ENCODE measurements around the gene P2RY1.

P2RY1 gene

DNA sequence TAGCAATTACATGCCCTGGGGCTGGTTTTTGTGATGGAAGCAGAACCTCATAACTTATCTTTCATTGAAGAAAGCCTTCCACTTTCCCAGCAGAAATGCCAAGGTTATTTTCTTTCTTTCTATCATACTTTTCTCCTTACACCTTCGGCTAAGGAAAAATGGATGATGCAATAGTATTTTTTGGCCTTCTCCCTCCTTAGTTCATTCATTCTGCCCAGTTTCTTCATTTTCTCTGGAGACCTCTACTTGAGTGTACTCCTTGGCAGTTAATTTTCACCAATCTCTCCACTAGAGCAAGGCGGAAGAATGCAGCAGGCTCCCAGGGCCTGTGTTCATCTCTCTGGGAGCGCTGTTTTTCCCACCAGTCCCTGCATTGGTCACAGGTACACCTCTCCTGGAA lies 7.6 kb upstream of the P2RY1 start:
- no peak for DNase-seq (ENCODE audit: low read depth)
- no peak overlapping the region for H3K4me3 ChIP-seq (ENCODE audit: low read length)
- TF ChIP-seq, protein P1, sequence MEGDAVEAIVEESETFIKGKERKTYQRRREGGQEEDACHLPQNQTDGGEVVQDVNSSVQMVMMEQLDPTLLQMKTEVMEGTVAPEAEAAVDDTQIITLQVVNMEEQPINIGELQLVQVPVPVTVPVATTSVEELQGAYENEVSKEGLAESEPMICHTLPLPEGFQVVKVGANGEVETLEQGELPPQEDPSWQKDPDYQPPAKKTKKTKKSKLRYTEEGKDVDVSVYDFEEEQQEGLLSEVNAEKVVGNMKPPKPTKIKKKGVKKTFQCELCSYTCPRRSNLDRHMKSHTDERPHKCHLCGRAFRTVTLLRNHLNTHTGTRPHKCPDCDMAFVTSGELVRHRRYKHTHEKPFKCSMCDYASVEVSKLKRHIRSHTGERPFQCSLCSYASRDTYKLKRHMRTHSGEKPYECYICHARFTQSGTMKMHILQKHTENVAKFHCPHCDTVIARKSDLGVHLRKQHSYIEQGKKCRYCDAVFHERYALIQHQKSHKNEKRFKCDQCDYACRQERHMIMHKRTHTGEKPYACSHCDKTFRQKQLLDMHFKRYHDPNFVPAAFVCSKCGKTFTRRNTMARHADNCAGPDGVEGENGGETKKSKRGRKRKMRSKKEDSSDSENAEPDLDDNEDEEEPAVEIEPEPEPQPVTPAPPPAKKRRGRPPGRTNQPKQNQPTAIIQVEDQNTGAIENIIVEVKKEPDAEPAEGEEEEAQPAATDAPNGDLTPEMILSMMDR (IDR thresholded peaks at IDR 0.05; ENCODE audit: insufficient read depth, low read depth, low read length, missing control alignments) = no peak

DNA sequence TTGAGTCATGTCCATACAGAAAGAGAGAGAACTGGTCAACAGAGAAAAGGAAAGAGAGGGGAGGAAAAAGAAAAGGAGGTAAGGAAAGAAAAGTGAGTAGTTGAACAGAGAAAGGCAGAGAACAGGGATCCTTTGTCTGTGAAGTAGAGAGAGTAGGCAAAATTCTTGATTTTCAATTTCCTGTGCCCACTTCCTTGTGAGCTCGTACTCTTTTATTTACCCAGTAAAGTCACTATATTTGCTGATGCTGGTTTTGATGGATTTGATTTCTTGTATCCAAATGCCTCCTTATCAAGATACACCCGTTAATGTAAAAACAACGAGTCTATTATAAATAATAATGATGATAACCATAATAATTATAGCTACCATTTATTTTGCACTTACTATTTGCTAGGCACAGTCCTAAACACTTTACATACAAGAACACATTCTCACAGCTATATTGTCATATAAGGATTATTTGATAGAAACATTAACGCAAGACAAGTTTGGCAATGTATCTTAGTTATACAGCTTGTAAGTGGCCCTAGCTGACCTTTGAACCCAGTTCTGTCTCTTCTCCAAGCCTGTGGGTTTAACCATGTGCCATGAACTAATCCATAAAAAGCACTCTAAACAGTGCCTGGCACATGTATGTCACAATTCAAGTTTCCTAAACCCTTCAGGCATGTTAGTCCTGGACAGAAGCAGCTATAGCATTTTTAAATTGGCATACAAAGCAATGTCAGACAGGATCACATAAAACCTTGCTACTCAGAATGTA lies 6.7 kb upstream of the P2RY1 start:
- DNase-seq (ENCODE audit: low read depth) = no peak
- no peak overlapping the region for H3K4me3 ChIP-seq (ENCODE audit: low read length)
- TF ChIP-seq, protein P1 (IDR thresholded peaks at IDR 0.05; ENCODE audit: insufficient read depth, low read depth, low read length, missing control alignments) = no peak

DNA sequence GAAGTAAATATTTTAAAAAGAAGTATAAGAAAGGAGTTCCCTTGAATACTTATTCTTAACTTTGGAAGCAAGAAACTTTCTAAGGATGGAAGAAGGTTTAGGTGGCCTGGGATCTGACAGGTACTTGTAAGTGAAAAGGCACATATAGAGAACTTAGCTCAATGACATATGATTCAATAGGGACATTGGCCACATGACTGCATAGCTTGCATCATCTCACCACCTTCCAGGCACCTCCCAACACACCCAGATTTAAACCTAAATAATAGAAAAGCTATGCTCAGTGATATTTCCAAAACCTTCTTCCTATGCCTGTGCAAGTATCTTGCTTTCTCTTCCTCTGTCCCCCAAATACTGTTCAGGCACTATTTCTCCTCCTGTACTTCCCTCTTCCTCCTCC lies 4.7 kb upstream of the P2RY1 start:
- no peak overlapping the region for H3K4me3 ChIP-seq (ENCODE audit: low read length)
- DNase-seq (ENCODE audit: low read depth) = peak; percentile 39
- TF ChIP-seq, protein P1 (IDR thresholded peaks at IDR 0.05; ENCODE audit: insufficient read depth, low read depth, low read length, missing control alignments) = no peak

DNA sequence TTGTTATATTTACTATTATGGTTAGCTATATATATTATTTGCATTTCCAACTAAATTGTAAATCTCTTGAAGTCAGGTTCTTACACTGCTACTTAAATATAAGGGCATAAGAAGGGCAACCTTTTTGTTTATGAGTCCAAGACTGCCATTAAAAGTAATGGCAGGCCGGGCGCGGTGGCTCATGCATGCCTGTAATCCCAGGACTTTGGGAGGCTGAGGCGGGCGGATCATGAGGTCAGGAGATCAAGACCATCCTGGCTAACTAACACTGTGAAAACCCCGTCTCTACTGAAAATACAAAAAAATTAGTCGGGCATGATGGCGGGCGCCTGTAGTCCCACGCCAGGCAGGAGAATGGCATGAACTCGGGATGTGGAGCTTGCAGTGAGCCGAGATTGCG lies 2.9 kb upstream of the P2RY1 start:
- H3K4me3 ChIP-seq (ENCODE audit: low read length) = no peak overlapping the region
- TF ChIP-seq, protein P1 (IDR thresholded peaks at IDR 0.05; ENCODE audit: insufficient read depth, low read depth, low read length, missing control alignments) = no peak
- no peak for DNase-seq (ENCODE audit: low read depth)

DNA sequence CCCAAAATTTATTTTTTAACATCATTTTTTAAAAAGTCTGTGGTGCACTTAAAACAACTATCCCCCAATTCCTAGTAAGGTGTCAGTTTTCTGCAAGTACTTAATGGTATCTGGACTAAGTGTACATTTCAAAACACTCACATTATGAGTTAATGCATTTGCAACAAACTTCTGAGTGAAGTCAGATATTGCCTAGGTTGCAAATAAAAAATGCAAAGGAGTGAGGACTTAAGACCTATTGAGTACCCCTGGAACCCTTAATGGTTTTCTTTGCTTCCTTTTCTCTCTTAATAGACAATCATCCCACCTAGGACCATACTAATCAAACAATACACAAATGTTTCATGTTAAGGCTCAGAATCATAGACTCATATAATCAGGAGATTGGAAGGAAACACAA lies 1.8 kb upstream of the P2RY1 start:
- no peak overlapping the region for H3K4me3 ChIP-seq (ENCODE audit: low read length)
- TF ChIP-seq, protein P1 (IDR thresholded peaks at IDR 0.05; ENCODE audit: insufficient read depth, low read depth, low read length, missing control alignments) = no peak
- DNase-seq (ENCODE audit: low read depth) = no peak

DNA sequence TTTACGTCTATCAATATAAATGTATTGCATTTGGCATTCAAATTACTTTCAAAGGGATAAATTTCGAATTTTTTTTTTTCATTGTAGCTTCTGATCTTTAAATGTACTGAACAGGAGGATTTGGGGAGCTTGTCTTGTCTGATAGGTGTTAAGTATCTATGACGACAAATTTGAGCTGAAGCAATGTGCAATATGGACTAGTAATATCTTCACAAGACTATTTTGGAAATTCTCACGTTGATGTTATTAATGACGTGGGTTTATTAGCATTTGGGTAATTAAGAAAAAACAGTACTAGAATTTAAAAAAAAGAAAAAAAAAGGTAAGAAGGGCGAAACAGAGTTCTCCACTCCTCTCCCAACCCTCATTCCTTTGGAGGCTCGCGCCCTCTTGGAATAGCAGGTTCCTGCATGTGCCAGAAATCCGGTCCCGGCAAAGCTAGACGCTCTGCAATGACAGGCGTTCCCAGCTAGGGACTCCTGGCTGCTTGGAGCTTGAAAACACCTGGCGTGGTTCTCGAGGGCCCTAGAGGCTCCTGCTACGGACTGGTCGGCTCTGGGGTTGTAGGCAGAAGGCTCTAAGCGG lies 648 bp upstream of the P2RY1 start:
- TF ChIP-seq, protein P1 (IDR thresholded peaks at IDR 0.05; ENCODE audit: insufficient read depth, low read depth, low read length, missing control alignments) = peak; percentile 48
- peak overlapping the region; percentile 92 for H3K4me3 ChIP-seq (ENCODE audit: low read length)
- DNase-seq (ENCODE audit: low read depth) = no peak

Data from epithelial cell of esophagus (primary cell).